ENCODE results near the gene NECAB3. TPM values are rescaled to one million over a fixed set of nuclear protein-coding genes. Genes with fewer than 3 reads are reported as not detected.

The NECAB3 gene
- total and polyA plus RNA-seq, 2 of the 13 experiments (the other 11 are each of a cell fraction or from before 2014, with no cell fraction given): 61.5 to 65.5 TPM

DNA sequence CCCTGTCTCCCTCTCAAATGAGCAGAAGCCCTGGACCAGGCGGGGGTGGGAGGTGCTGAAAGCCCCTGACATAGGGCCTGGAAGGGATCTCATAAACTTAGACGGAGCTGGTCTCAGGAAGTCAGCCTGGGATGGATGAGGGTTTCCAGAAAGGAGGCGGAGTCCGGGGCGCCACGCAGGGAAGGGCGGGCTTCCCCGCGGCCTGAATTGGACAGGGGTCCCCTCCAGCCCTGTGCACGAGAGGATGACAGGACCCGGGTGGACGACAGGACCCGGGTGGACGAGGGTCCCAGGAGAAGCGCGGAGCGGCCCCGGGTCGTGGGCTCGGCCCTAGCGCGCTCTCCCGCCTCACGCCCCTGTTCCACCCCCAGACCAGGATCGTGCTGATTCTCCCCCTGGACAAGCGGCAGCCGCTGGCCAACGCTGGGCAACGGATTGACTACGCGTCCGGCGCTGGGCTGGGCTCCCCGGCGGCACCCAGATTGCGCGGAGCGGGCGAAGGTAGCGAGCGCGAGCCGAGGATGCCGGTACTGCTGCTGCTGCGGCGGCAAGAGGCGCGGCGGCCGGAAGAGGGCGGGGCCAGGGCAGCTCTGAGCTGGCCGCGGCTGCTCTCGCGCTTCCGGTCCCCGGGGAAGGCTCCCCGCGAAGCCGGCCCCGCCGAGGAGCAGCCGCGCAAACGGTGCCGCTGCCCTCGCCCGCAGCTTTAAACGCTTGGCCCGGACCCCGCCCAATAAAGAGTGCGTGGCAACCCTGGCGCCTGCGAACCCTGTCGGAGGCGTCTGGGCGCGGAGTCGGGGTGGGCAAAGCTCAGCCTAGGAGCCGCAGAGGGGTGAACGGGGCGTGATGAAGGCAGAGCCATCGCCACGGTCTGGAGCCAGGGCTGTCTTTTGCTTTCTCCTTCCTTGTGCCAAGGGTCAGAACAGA is 10.8 kb downstream of the NECAB3 start (continued):
- TF ChIP-seq, protein P1, sequence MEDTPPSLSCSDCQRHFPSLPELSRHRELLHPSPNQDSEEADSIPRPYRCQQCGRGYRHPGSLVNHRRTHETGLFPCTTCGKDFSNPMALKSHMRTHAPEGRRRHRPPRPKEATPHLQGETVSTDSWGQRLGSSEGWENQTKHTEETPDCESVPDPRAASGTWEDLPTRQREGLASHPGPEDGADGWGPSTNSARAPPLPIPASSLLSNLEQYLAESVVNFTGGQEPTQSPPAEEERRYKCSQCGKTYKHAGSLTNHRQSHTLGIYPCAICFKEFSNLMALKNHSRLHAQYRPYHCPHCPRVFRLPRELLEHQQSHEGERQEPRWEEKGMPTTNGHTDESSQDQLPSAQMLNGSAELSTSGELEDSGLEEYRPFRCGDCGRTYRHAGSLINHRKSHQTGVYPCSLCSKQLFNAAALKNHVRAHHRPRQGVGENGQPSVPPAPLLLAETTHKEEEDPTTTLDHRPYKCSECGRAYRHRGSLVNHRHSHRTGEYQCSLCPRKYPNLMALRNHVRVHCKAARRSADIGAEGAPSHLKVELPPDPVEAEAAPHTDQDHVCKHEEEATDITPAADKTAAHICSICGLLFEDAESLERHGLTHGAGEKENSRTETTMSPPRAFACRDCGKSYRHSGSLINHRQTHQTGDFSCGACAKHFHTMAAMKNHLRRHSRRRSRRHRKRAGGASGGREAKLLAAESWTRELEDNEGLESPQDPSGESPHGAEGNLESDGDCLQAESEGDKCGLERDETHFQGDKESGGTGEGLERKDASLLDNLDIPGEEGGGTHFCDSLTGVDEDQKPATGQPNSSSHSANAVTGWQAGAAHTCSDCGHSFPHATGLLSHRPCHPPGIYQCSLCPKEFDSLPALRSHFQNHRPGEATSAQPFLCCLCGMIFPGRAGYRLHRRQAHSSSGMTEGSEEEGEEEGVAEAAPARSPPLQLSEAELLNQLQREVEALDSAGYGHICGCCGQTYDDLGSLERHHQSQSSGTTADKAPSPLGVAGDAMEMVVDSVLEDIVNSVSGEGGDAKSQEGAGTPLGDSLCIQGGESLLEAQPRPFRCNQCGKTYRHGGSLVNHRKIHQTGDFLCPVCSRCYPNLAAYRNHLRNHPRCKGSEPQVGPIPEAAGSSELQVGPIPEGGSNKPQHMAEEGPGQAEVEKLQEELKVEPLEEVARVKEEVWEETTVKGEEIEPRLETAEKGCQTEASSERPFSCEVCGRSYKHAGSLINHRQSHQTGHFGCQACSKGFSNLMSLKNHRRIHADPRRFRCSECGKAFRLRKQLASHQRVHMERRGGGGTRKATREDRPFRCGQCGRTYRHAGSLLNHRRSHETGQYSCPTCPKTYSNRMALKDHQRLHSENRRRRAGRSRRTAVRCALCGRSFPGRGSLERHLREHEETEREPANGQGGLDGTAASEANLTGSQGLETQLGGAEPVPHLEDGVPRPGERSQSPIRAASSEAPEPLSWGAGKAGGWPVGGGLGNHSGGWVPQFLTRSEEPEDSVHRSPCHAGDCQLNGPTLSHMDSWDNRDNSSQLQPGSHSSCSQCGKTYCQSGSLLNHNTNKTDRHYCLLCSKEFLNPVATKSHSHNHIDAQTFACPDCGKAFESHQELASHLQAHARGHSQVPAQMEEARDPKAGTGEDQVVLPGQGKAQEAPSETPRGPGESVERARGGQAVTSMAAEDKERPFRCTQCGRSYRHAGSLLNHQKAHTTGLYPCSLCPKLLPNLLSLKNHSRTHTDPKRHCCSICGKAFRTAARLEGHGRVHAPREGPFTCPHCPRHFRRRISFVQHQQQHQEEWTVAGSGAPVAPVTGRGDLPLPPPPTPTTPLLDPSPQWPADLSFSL (CRISPR knock-in tag; IDR thresholded peaks at IDR 0.05): no peak; the same call in 1 of the 2 replicates
- TF ChIP-seq ADNP (CRISPR knock-in tag; IDR thresholded peaks at IDR 0.05) (no peak), CCAR2 (optimal IDR thresholded peaks at IDR 0.05; ENCODE audit: low read depth, low read length) (peak; percentile 44), SNRNP70 (IDR thresholded peaks at IDR 0.05; ENCODE audit: low read depth, low read length) (no peak), EHMT2 (IDR thresholded peaks at IDR 0.05; ENCODE audit: borderline replicate concordance, low read depth, low read length) (no peak), TGIF2 (CRISPR knock-in tag; IDR thresholded peaks at IDR 0.05) (peak; percentile 67; the same call in 1 of the 2 replicates), BRCA1 (CRISPR knock-in tag; IDR thresholded peaks at IDR 0.05) (peak; percentile 77; the same call in 1 of the 2 replicates), ZNF121 (CRISPR knock-in tag; IDR thresholded peaks at IDR 0.05) (no peak), GLI4 (CRISPR knock-in tag; IDR thresholded peaks at IDR 0.05; ENCODE audit: borderline replicate concordance) (peak; percentile 97), ZNF460 (CRISPR knock-in tag; IDR thresholded peaks at IDR 0.05; ENCODE audit: borderline replicate concordance) (no peak), STAT5B (CRISPR knock-in tag; IDR thresholded peaks at IDR 0.05) (no peak; the same call in 1 of the 2 replicates), TBL1XR1 (IDR thresholded peaks at IDR 0.05; ENCODE audit: borderline replicate concordance, low read length, partially characterized antibody) (no peak), CBX5 (CRISPR knock-in tag; IDR thresholded peaks at IDR 0.05; ENCODE audit: borderline replicate concordance) (peak; percentile 11; the same call in 1 of the 2 replicates), SSRP1 (CRISPR knock-in tag; IDR thresholded peaks at IDR 0.05) (no peak; the same call in 1 of the 2 replicates)
- TF ChIP-seq, protein P2, sequence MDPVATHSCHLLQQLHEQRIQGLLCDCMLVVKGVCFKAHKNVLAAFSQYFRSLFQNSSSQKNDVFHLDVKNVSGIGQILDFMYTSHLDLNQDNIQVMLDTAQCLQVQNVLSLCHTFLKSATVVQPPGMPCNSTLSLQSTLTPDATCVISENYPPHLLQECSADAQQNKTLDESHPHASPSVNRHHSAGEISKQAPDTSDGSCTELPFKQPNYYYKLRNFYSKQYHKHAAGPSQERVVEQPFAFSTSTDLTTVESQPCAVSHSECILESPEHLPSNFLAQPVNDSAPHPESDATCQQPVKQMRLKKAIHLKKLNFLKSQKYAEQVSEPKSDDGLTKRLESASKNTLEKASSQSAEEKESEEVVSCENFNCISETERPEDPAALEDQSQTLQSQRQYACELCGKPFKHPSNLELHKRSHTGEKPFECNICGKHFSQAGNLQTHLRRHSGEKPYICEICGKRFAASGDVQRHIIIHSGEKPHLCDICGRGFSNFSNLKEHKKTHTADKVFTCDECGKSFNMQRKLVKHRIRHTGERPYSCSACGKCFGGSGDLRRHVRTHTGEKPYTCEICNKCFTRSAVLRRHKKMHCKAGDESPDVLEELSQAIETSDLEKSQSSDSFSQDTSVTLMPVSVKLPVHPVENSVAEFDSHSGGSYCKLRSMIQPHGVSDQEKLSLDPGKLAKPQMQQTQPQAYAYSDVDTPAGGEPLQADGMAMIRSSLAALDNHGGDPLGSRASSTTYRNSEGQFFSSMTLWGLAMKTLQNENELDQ (CRISPR knock-in tag; IDR thresholded peaks at IDR 0.05; ENCODE audit: borderline replicate concordance): no peak; the same call in 1 of the 2 replicates
- TF ChIP-seq, protein P3, sequence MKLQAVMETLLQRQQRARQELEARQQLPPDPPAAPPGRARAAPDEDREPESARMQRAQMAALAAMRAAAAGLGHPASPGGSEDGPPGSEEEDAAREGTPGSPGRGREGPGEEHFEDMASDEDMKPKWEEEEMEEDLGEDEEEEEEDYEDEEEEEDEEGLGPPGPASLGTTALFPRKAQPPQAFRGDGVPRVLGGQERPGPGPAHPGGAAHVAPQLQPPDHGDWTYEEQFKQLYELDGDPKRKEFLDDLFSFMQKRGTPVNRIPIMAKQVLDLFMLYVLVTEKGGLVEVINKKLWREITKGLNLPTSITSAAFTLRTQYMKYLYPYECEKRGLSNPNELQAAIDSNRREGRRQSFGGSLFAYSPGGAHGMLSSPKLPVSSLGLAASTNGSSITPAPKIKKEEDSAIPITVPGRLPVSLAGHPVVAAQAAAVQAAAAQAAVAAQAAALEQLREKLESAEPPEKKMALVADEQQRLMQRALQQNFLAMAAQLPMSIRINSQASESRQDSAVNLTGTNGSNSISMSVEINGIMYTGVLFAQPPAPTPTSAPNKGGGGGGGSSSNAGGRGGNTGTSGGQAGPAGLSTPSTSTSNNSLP (IDR thresholded peaks at IDR 0.05; ENCODE audit: low read depth, low read length): no peak
- TF ChIP-seq, protein P4, sequence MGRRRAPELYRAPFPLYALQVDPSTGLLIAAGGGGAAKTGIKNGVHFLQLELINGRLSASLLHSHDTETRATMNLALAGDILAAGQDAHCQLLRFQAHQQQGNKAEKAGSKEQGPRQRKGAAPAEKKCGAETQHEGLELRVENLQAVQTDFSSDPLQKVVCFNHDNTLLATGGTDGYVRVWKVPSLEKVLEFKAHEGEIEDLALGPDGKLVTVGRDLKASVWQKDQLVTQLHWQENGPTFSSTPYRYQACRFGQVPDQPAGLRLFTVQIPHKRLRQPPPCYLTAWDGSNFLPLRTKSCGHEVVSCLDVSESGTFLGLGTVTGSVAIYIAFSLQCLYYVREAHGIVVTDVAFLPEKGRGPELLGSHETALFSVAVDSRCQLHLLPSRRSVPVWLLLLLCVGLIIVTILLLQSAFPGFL (CRISPR knock-in tag; IDR thresholded peaks at IDR 0.05): 0 out of 2 replicates have a peak, but pooled peaks have one; percentile 53
